C1 segment of cervical spinal cord (tissue), 14 donors: ENCODE measurements around the gene IQGAP1.
"Not testable (repeated sequence)": the region's sequence is repeated elsewhere in the genome, so short reads cannot be mapped to it uniquely, and the experiment has no call there.

Source experiments
- DNase-seq, 14 donors: peaks; one replicate each; lab custom pipeline; 2025; lab: John Stamatoyannopoulos, UW

IQGAP1 gene

GRCh38 chr15:90410316-90410715 lies 22.3 kb downstream of the IQGAP1 start:
- not testable (repeated sequence) for DNase-seq

- DNase-seq = no peak
Measured at GRCh38 chr15:90411176-90411575, 23.1 kb downstream of the IQGAP1 start.

GRCh38 chr15:90412356-90413194 lies 24.5 kb downstream of the IQGAP1 start:
- DNase-seq = no peak

- DNase-seq = no peak
Measured at GRCh38 chr15:90413411-90414379, 25.7 kb downstream of the IQGAP1 start.

- DNase-seq = no peak
Measured at GRCh38 chr15:90414408-90415028, 26.5 kb downstream of the IQGAP1 start.

GRCh38 chr15:90416052-90416451 lies 28.0 kb downstream of the IQGAP1 start:
- not testable (repeated sequence) for DNase-seq

GRCh38 chr15:90418627-90419026 lies 30.6 kb downstream of the IQGAP1 start:
- DNase-seq = no peak

GRCh38 chr15:90419206-90419605 lies 31.2 kb downstream of the IQGAP1 start:
- DNase-seq = no peak

- DNase-seq = no peak
Measured at GRCh38 chr15:90419738-90420406, 31.8 kb downstream of the IQGAP1 start.

- no peak for DNase-seq
Measured at GRCh38 chr15:90420451-90420850, 32.4 kb downstream of the IQGAP1 start.

GRCh38 chr15:90421527-90421926 lies 33.5 kb downstream of the IQGAP1 start:
- no peak for DNase-seq

- no peak for DNase-seq
Measured at GRCh38 chr15:90422043-90422442, 34.0 kb downstream of the IQGAP1 start.

- no peak for DNase-seq
Measured at GRCh38 chr15:90422936-90423335, 34.9 kb downstream of the IQGAP1 start.

- DNase-seq = no peak
Measured at GRCh38 chr15:90423801-90424319, 35.8 kb downstream of the IQGAP1 start.

- peak in 3 of 14 donors; percentile 17 to 42 (median 28) for DNase-seq
Measured at GRCh38 chr15:90425726-90426346, 37.8 kb downstream of the IQGAP1 start.

- no peak for DNase-seq
Measured at GRCh38 chr15:90427185-90427584, 39.1 kb downstream of the IQGAP1 start.

- DNase-seq = no peak
Measured at GRCh38 chr15:90432253-90432652, 44.2 kb downstream of the IQGAP1 start.

GRCh38 chr15:90435652-90436337 lies 47.8 kb downstream of the IQGAP1 start:
- DNase-seq = no peak

- no peak for DNase-seq
Measured at GRCh38 chr15:90436952-90437351, 48.9 kb downstream of the IQGAP1 start.

GRCh38 chr15:90437516-90437915 lies 49.5 kb downstream of the IQGAP1 start:
- no peak for DNase-seq
